CD4-positive, CD25-positive, alpha-beta regulatory T cell (primary cell): ENCODE data around the gene HEATR1. TPM values are rescaled to one million over a fixed set of nuclear protein-coding genes. Genes with fewer than 3 reads are reported as not detected.
"Not testable (repeated sequence)": the region's sequence is repeated elsewhere in the genome, so short reads cannot be mapped to it uniquely, and the experiment has no call there.

ENCODE experiments used
- ATAC-seq, 2 donors: fragments of 150-1000 bp; cut with Tn5 transposase; one replicate each; pipeline ENCODE4 v1.10.0; 2021; ENCODE audit warnings: low read depth in 2 of 2, moderate number of reproducible peaks in 2 of 2, moderate library complexity in 1 of 2
- DNase-seq, 3 donors: peaks; one replicate each; pipeline versions ENCODE4 v3.0.0 to v3.0.0-alpha.2; 2012 to 2022; ENCODE audit warnings: mixed read lengths in 1 of 3
- H3K27ac ChIP-seq: one replicate; pipeline ENCODE4 v1.7.0; 2013; ENCODE audit warnings: mild to moderate bottlenecking, low read length; ENCODE audit not compliant: insufficient read depth, poor library complexity, severe bottlenecking
- H3K27me3 ChIP-seq: one replicate; pipeline ENCODE4 v1.7.0; 2013; ENCODE audit warnings: low read length; ENCODE audit not compliant: control insufficient read depth, insufficient read depth
- H3K36me3 ChIP-seq: one replicate; pipeline ENCODE4 v1.7.0; 2013; ENCODE audit warnings: mild to moderate bottlenecking, low read length, moderate library complexity; ENCODE audit not compliant: control insufficient read depth, insufficient read depth
- H3K4me1 ChIP-seq: 2 replicates; pipeline ENCODE4 v1.7.0; 2013; ENCODE audit warnings: mild to moderate bottlenecking, low read length; ENCODE audit not compliant: insufficient read depth, control insufficient read depth, poor library complexity, severe bottlenecking
- H3K4me3 ChIP-seq: one replicate; pipeline ENCODE4 v1.7.0; 2013; ENCODE audit warnings: low read depth, mild to moderate bottlenecking, low read length, moderate library complexity
- H3K9me3 ChIP-seq, 2 experiments: 1 replicate in 1 of 2; 2 replicates in 1 of 2; pipeline ENCODE4 v1.7.0; 2013; ENCODE audit warnings: low read length in 2 of 2, mild to moderate bottlenecking in 1 of 2, moderate library complexity in 1 of 2; ENCODE audit not compliant: control insufficient read depth in 2 of 2
- H3K27ac Mint-ChIP-seq, 3 donors: one replicate each; pipeline ENCODE4 v1.8.0; 2020 to 2022; ENCODE audit warnings: mild to moderate bottlenecking in 3 of 3, mixed read lengths in 3 of 3, moderate library complexity in 2 of 3
- H3K27me3 Mint-ChIP-seq: one replicate; pipeline ENCODE4 v1.8.0; 2022; ENCODE audit warnings: mild to moderate bottlenecking, mixed read lengths
- H3K36me3 Mint-ChIP-seq: one replicate; pipeline ENCODE4 v1.8.0; 2020; ENCODE audit warnings: mixed read lengths
- H3K4me1 Mint-ChIP-seq, 4 donors: one replicate each; pipeline ENCODE4 v1.8.0; 2020 to 2022; ENCODE audit warnings: mixed read lengths in 4 of 4, mild to moderate bottlenecking in 1 of 4
- H3K4me3 Mint-ChIP-seq, 4 donors: one replicate each; pipeline ENCODE4 v1.8.0; 2020 to 2022; ENCODE audit warnings: mild to moderate bottlenecking in 4 of 4, mixed read lengths in 4 of 4, moderate library complexity in 3 of 4
- H3K9me3 Mint-ChIP-seq, 7 donors: one replicate each; pipeline ENCODE4 v1.8.0; 2020 to 2022; ENCODE audit warnings: mixed read lengths in 7 of 7, mild to moderate bottlenecking in 3 of 7, moderate library complexity in 2 of 7
- polyA plus RNA-seq, 4 donors: library from polyadenylated mRNA; unstranded; fragments of 300-500 nt; fragmentation: Illumina TruSeq; gene quantifications; one replicate each; pipeline ENCODE4 v1.2.3, GENCODE V29; 2021
- total RNA-seq: library from RNA; stranded (reverse); gene quantifications from one replicate; pipeline ENCODE4 v1.2.3, GENCODE V29; 2022

Gene HEATR1
- total and polyA plus RNA-seq, 5 donors from 2014 or later, result 10.2 to 54.2 (median 13.5) TPM

- Histone ChIP-seq H3K27me3 (no peaks in the 10 kb centered on the region), H3K36me3 (peaks cover 79% of the 10 kb centered on the region), H3K9me3 (no peaks in the 10 kb centered on the region), H3K4me1 (no peaks in the 10 kb centered on the region), H3K27ac (no peak overlapping the region), H3K4me3 (no peak overlapping the region)
- peak overlapping the region in 1 of 3 donors; percentile 26 for H3K27ac Mint-ChIP-seq
- DNase-seq, result no peak
- H3K27me3 Mint-ChIP-seq, result no peaks in the 10 kb centered on the region
- H3K36me3 Mint-ChIP-seq, result peaks cover 49% of the 10 kb centered on the region
- H3K9me3 Mint-ChIP-seq, result no peaks in the 10 kb centered on the region
- peaks cover 0 to 5% (median under 1%) of the 10 kb centered on the region in 4 donors for H3K4me1 Mint-ChIP-seq
- H3K4me3 Mint-ChIP-seq, result no peak overlapping the region
- no peak for ATAC-seq
These were observed 25.7 kb downstream of the HEATR1 start for GRCh38 chr1:236578661-236579060.

GRCh38 chr1:236577041-236577440, 27.3 kb downstream of the HEATR1 start:
- not testable (repeated sequence) for DNase-seq, H3K9me3 Mint-ChIP-seq

GRCh38 chr1:236576004-236576403, 28.3 kb downstream of the HEATR1 start:
- H3K27ac Mint-ChIP-seq, result peak overlapping the region in 1 of 3 donors; percentile 49
- H3K4me3 ChIP-seq, result no peak overlapping the region
- H3K9me3 Mint-ChIP-seq, result no peaks in the 10 kb centered on the region
- ATAC-seq (no peak), DNase-seq (no peak)
- no peak overlapping the region for H3K4me3 Mint-ChIP-seq
- H3K4me1 Mint-ChIP-seq, result peaks cover 0 to 5% (median under 1%) of the 10 kb centered on the region in 4 donors
- peaks cover 82% of the 10 kb centered on the region for H3K36me3 ChIP-seq
- H3K27ac ChIP-seq, result no peak overlapping the region
- no peaks in the 10 kb centered on the region for H3K4me1 ChIP-seq
- no peaks in the 10 kb centered on the region for H3K27me3 ChIP-seq
- H3K9me3 ChIP-seq, result no peaks in the 10 kb centered on the region
- H3K27me3 Mint-ChIP-seq, result no peaks in the 10 kb centered on the region
- H3K36me3 Mint-ChIP-seq, result peaks cover 48% of the 10 kb centered on the region

More at GRCh38 chr1:236577041-236577440, 27.3 kb downstream of the HEATR1 start:
- not testable (repeated sequence) for H3K4me1 ChIP-seq, H3K9me3 ChIP-seq, H3K4me3 ChIP-seq, H3K4me3 Mint-ChIP-seq, ATAC-seq, H3K27me3 Mint-ChIP-seq, H3K4me1 Mint-ChIP-seq, H3K27ac Mint-ChIP-seq, H3K27me3 ChIP-seq, H3K27ac ChIP-seq
- peaks cover 52% of the 10 kb centered on the region for H3K36me3 Mint-ChIP-seq
- peaks cover 79% of the 10 kb centered on the region for H3K36me3 ChIP-seq

- H3K27ac Mint-ChIP-seq, result no peak overlapping the region
- Histone ChIP-seq H3K36me3 (peaks cover 84% of the 10 kb centered on the region), H3K9me3 (no peaks in the 10 kb centered on the region), H3K4me1 (no peaks in the 10 kb centered on the region), H3K27me3 (no peaks in the 10 kb centered on the region), H3K4me3 (no peak overlapping the region), H3K27ac (no peak overlapping the region)
- no peaks in the 10 kb centered on the region for H3K27me3 Mint-ChIP-seq
- H3K9me3 Mint-ChIP-seq, result no peaks in the 10 kb centered on the region
- peaks cover 47% of the 10 kb centered on the region for H3K36me3 Mint-ChIP-seq
- ATAC-seq, result no peak
- DNase-seq, result no peak
- H3K4me1 Mint-ChIP-seq, result peaks cover 0 to 5% (median under 1%) of the 10 kb centered on the region in 4 donors
- H3K4me3 Mint-ChIP-seq, result no peak overlapping the region
These were observed 28.8 kb downstream of the HEATR1 start for GRCh38 chr1:236575523-236575922.

GRCh38 chr1:236568285-236568894, 35.9 kb downstream of the HEATR1 start:
- H3K36me3 ChIP-seq, result peaks cover 97% of the 10 kb centered on the region
- H3K27ac Mint-ChIP-seq, result no peak overlapping the region
- DNase-seq (no peak), ATAC-seq (no peak)
- H3K4me1 ChIP-seq, result no peaks in the 10 kb centered on the region
- H3K9me3 Mint-ChIP-seq, result no peaks in the 10 kb centered on the region
- H3K9me3 ChIP-seq, result no peaks in the 10 kb centered on the region
- H3K4me1 Mint-ChIP-seq, result peaks cover 0 to 9% (median 0%) of the 10 kb centered on the region in 4 donors
- no peaks in the 10 kb centered on the region for H3K27me3 ChIP-seq
- H3K27me3 Mint-ChIP-seq, result no peaks in the 10 kb centered on the region
- no peak overlapping the region for H3K27ac ChIP-seq
- H3K4me3 ChIP-seq, result no peak overlapping the region
- H3K4me3 Mint-ChIP-seq, result no peak overlapping the region
- H3K36me3 Mint-ChIP-seq, result peaks cover 72% of the 10 kb centered on the region

- no peak overlapping the region for H3K27ac ChIP-seq
- no peaks in the 10 kb centered on the region for H3K4me1 ChIP-seq
- H3K36me3 ChIP-seq, result peaks cover 81% of the 10 kb centered on the region
- H3K4me3 Mint-ChIP-seq, result no peak overlapping the region
- no peak overlapping the region for H3K4me3 ChIP-seq
- peaks cover 75% of the 10 kb centered on the region for H3K36me3 Mint-ChIP-seq
- ATAC-seq (no peak), DNase-seq (no peak)
- H3K4me1 Mint-ChIP-seq, result peaks cover 0 to 9% (median under 1%) of the 10 kb centered on the region in 4 donors
- H3K27ac Mint-ChIP-seq, result no peak overlapping the region
- H3K27me3 Mint-ChIP-seq, result no peaks in the 10 kb centered on the region
- no peaks in the 10 kb centered on the region for H3K9me3 ChIP-seq
- no peaks in the 10 kb centered on the region for H3K9me3 Mint-ChIP-seq
- H3K27me3 ChIP-seq, result no peaks in the 10 kb centered on the region
These were observed 38.8 kb downstream of the HEATR1 start for GRCh38 chr1:236565530-236565929.

- Histone ChIP-seq H3K4me1 (no peaks in the 10 kb centered on the region), H3K27me3 (no peaks in the 10 kb centered on the region), H3K27ac (no peak overlapping the region), H3K4me3 (no peak overlapping the region), H3K36me3 (peaks cover 81% of the 10 kb centered on the region), H3K9me3 (no peaks in the 10 kb centered on the region)
- H3K27ac Mint-ChIP-seq, result peak overlapping the region in 2 of 3 donors; percentile 70 to 90
- H3K4me3 Mint-ChIP-seq, result no peak overlapping the region
- peaks cover 0 to 6% (median under 1%) of the 10 kb centered on the region in 4 donors for H3K4me1 Mint-ChIP-seq
- H3K36me3 Mint-ChIP-seq, result peaks cover 59% of the 10 kb centered on the region
- no peaks in the 10 kb centered on the region for H3K27me3 Mint-ChIP-seq
- ATAC-seq (no peak), DNase-seq (no peak)
- no peaks in the 10 kb centered on the region for H3K9me3 Mint-ChIP-seq
These were observed 42.3 kb downstream of the HEATR1 start for GRCh38 chr1:236561976-236562375.

GRCh38 chr1:236560213-236560771, 44.0 kb downstream of the HEATR1 start:
- H3K4me3 Mint-ChIP-seq, result no peak overlapping the region
- no peak for ATAC-seq

More at GRCh38 chr1:236560213-236560771, 44.0 kb downstream of the HEATR1 start:
- H3K36me3 ChIP-seq, result peaks cover 81% of the 10 kb centered on the region
- Mint-ChIP-seq H3K27me3 (no peaks in the 10 kb centered on the region), H3K9me3 (no peaks in the 10 kb centered on the region), H3K27ac (peak overlapping the region in 2 of 3 donors; percentile 72 to 82), H3K36me3 (peaks cover 61% of the 10 kb centered on the region), H3K4me1 (peaks cover 0 to 3% (median under 1%) of the 10 kb centered on the region in 4 donors)
- no peaks in the 10 kb centered on the region for H3K4me1 ChIP-seq
- DNase-seq, result no peak
- no peak overlapping the region for H3K27ac ChIP-seq
- H3K4me3 ChIP-seq, result no peak overlapping the region
- no peaks in the 10 kb centered on the region for H3K9me3 ChIP-seq
- no peaks in the 10 kb centered on the region for H3K27me3 ChIP-seq
